ENCODE measurements around the gene NCK2.

NCK2 gene

GRCh38 chr2:105744909-105745853 is at the start of gene NCK2:
TSS of gene NCK2 (plus strand) at chr2:105744912. CDS start at chr2:105855064, 110,152 bp downstream.
- Histone ChIP-seq H3K36me3 (replicated peaks; ENCODE audit: insufficient read depth, low read length) (0 out of 2 replicates have a peak, but pooled peaks cover 5% of the 10 kb centered on the region), H4K20me1 (ENCODE audit: insufficient read depth, low read length) (0 out of 2 replicates have a peak, but pooled peaks cover 7% of the 10 kb centered on the region), H3K9me2 (replicated peaks; ENCODE audit: insufficient read depth, low read length) (no peaks in the 10 kb centered on the region), H3K9ac (ENCODE audit: low read length) (peak within 1 kb of the TSS; percentile 85), H3K27ac (ENCODE audit: low read length) (peak within 1 kb of the TSS; percentile 80), H3K4me3 (ENCODE audit: low read length) (peak within 1 kb of the TSS; percentile 79), H3F3A (ENCODE audit: insufficient read depth, low read length) (peaks cover 13% of the 10 kb centered on the region), H2AFZ (ENCODE audit: low read length) (0 out of 2 replicates have a peak within 1 kb of the TSS, but pooled peaks have one; percentile 6), H3K4me2 (ENCODE audit: low read depth, low read length) (peak within 1 kb of the TSS; percentile 93), H3K4me1 (ENCODE audit: low read length) (peaks cover 29% of the 10 kb centered on the region), H3K27me3 (replicated peaks; ENCODE audit: insufficient read depth, low read length) (no peaks in the 10 kb centered on the region), H3K79me2 (ENCODE audit: low read length) (peaks cover 51% of the 10 kb centered on the region), H3K9me3 (replicated peaks; ENCODE audit: insufficient read depth, low read length) (no peaks in the 10 kb centered on the region)
- DNase-seq: peak; percentile 38
- TF ChIP-seq CTCF (IDR thresholded peaks at IDR 0.05; ENCODE audit: low read length) (no peak), EZH2phosphoT487 (IDR thresholded peaks at IDR 0.05; ENCODE audit: low read length) (no peak), EZH2 (optimal IDR thresholded peaks at IDR 0.05; ENCODE audit: low read depth, low read length) (no peak)

- H3K79me2 ChIP-seq (ENCODE audit: low read length): no peaks in the 10 kb centered on the region
- H3K4me1 ChIP-seq (ENCODE audit: low read length): peaks cover 18% of the 10 kb centered on the region
- no peaks in the 10 kb centered on the region for H3K36me3 ChIP-seq (replicated peaks; ENCODE audit: insufficient read depth, low read length)
- no peak overlapping the region for H3K4me2 ChIP-seq (ENCODE audit: low read depth, low read length)
- no peaks in the 10 kb centered on the region for H3K9me2 ChIP-seq (replicated peaks; ENCODE audit: insufficient read depth, low read length)
- H3K27ac ChIP-seq (ENCODE audit: low read length): no peak overlapping the region
- DNase-seq: no peak
- no peak overlapping the region for H3K4me3 ChIP-seq (ENCODE audit: low read length)
- no peaks in the 10 kb centered on the region for H3K9me3 ChIP-seq (replicated peaks; ENCODE audit: insufficient read depth, low read length)
- H4K20me1 ChIP-seq (ENCODE audit: insufficient read depth, low read length): no peaks in the 10 kb centered on the region
- no peak for TF ChIP-seq EZH2phosphoT487 (IDR thresholded peaks at IDR 0.05; ENCODE audit: low read length)
- TF ChIP-seq CTCF (IDR thresholded peaks at IDR 0.05; ENCODE audit: low read length): no peak
- TF ChIP-seq EZH2 (optimal IDR thresholded peaks at IDR 0.05; ENCODE audit: low read depth, low read length): no peak
- no peaks in the 10 kb centered on the region for H3K27me3 ChIP-seq (replicated peaks; ENCODE audit: insufficient read depth, low read length)
- H3F3A ChIP-seq (ENCODE audit: insufficient read depth, low read length): no peaks in the 10 kb centered on the region
- H2AFZ ChIP-seq (ENCODE audit: low read length): no peak overlapping the region
- no peak overlapping the region for H3K9ac ChIP-seq (ENCODE audit: low read length)
Measured at GRCh38 chr2:105697781-105698449, 46.8 kb upstream of the NCK2 start.

GRCh38 chr2:105698820-105699219 is 45.9 kb upstream of the NCK2 start:
- Histone ChIP-seq H4K20me1 (ENCODE audit: insufficient read depth, low read length) (no peaks in the 10 kb centered on the region), H3K9me2 (replicated peaks; ENCODE audit: insufficient read depth, low read length) (no peaks in the 10 kb centered on the region), H3K79me2 (ENCODE audit: low read length) (no peaks in the 10 kb centered on the region), H2AFZ (ENCODE audit: low read length) (no peak overlapping the region), H3K4me2 (ENCODE audit: low read depth, low read length) (no peak overlapping the region), H3F3A (ENCODE audit: insufficient read depth, low read length) (no peaks in the 10 kb centered on the region), H3K9ac (ENCODE audit: low read length) (no peak overlapping the region), H3K9me3 (replicated peaks; ENCODE audit: insufficient read depth, low read length) (no peaks in the 10 kb centered on the region), H3K27me3 (replicated peaks; ENCODE audit: insufficient read depth, low read length) (no peaks in the 10 kb centered on the region), H3K4me3 (ENCODE audit: low read length) (no peak overlapping the region), H3K27ac (ENCODE audit: low read length) (no peak overlapping the region), H3K36me3 (replicated peaks; ENCODE audit: insufficient read depth, low read length) (no peaks in the 10 kb centered on the region), H3K4me1 (ENCODE audit: low read length) (peaks cover 16% of the 10 kb centered on the region)
- TF ChIP-seq EZH2 (optimal IDR thresholded peaks at IDR 0.05; ENCODE audit: low read depth, low read length) (no peak), EZH2phosphoT487 (IDR thresholded peaks at IDR 0.05; ENCODE audit: low read length) (no peak), CTCF (IDR thresholded peaks at IDR 0.05; ENCODE audit: low read length) (no peak)
- DNase-seq: no peak

Measured in MM.1S (cell line).